GM21576 (cell line): ENCODE data around the gene FRMD4A.
"Not testable (repeated sequence)": the region's sequence is repeated elsewhere in the genome, so short reads cannot be mapped to it uniquely, and the experiment has no call there.

Experiments
- ATAC-seq: cut with Tn5 transposase; IDR thresholded peaks from one replicate; pipeline ENCODE4 v1.9.1; 2021; ENCODE audit warnings: mild to moderate bottlenecking, moderate library complexity; ENCODE audit not compliant: unreplicated experiment

FRMD4A gene

DNA sequence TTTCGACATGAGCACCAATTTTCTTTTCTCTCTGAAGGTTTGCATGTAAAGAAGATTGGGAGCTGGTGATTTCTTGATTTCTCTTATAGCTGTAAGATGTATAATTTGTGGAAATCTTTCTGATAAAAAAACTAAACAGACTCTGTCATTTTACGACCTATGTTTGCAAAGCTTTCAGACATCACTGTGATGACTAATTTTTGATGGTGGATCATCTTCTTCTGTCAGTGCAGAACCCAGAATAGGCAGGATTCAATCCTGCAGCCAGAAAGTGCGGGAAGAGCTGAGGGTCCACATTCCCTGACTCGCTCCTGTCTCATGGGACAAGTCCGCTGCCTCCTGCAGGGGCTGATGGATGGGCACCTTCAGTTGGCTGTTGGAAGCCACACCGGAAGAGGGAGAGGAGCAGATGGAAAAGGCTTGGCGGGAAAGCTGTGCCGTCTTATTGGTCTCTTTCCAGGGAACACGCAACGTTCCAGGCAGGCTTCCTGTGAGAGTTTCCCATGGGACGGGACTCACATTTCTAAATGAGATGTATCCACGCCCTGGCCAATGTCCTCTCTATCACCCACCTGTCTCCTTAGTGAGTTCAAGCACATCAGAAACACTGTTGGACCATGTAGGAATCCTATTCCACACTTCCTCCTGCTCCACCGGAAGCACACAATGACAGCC is 557.1 kb downstream of the FRMD4A start:
- no peak for ATAC-seq

DNA sequence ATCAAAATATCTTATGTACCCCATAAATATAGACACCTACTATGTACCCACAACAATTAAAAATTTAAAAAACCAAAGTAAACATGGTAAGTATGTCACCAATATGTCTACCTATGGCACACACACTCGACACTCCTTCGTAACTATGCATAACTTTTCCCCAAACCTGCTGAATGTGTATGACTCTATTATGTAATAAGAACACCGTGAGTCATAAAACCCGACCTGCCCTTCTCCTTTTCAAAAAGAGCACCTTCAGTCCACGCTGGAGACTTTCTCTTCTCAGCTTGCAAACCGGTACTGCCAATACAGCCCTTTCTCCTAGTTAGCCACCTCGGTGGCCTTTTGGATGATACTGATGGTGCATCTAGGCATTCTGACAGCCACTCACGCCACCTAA is 557.7 kb downstream of the FRMD4A start:
- no peak for ATAC-seq

- no peak for ATAC-seq
Observed at GRCh38 chr10:13771992-13772391, 558.7 kb downstream of the FRMD4A start.

DNA sequence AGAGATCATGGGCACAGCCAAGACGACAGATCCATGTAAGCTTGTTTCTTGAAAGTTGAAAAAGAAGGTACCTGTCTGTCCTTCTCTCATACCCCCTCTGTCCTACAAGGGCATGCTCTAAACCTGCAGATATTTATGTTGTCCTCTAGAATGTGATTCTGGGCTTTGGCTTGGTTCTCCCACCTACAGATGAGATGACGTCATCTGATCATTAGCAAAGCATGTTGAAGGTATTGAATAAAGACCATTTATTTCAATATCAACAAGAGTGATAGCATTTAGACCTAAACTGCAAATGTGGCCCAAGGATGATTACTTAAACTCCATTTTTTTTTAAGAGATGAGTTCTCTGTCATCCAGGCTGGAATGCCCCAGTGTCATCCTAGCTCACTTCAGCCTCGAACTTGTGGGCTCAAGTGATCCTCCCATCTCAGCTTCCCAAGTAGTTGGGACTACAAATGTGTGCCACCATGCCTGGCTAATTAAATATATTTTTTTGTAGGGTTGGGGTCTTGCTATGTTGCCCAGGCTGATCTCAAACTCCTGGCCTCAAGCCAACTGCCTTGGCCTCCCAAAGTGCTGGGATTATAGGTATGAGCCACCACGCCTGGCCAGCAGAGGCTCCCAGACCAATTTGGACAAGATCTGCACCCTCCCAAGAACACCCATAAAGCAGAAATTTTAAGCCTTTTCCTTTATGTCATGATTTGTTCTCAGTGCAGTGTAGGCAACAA is 559.8 kb downstream of the FRMD4A start:
- ATAC-seq, result no peak

- ATAC-seq, result no peak
Observed at GRCh38 chr10:13769946-13770345, 560.8 kb downstream of the FRMD4A start.

- no peak for ATAC-seq
Observed at GRCh38 chr10:13767676-13768178, 563.0 kb downstream of the FRMD4A start.

DNA sequence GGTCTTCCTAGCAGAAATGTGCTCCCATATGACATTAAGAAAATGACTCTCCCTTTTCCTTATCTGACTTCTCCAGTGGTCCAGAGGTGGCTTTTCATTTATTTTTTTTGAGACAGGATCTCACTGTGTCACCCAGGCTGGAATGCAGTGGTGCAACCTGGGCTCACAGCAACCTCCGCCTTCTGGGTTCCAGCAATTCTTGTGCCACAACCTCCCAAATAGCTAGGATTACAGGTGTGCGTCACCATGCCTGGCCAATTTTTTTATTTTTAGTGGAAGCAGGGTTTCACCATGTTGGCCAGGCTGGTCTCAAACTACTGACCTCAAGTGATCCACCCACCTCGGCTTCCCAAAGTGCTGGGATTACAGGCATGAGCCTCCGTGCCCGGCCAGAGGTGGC is 563.6 kb downstream of the FRMD4A start:
- ATAC-seq, result not testable (repeated sequence)

DNA sequence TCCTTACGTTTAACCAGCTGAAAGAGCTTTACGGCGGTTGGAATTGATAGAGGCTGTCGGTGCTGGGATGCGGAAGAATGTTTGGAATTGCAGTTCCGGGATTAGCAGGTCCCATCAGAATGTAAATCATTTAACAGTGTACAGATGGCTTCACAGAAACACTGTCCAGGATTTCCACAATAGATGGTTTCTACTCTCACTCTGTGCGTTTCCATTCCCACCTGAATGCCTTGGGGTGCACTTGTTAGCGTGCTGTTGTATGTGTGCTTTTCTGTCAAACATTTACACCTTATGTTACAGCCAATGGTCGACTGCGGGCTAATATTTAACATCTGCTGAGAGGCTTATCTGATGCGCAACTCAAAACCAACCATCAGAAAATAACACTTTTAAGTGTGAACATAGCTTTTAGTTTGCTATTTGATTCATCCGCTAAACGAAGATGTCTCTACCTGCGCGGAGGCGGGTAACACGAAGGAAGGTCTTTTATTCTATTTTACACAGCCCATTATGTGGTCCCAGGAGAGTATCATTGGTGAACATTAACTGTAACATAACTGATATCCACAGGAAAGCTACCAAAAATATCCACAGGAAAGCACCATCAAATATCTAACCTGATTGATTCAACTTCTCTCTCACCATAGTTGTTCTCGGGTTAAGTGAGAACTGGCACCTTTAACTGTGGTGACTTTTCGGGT is 564.9 kb downstream of the FRMD4A start:
- ATAC-seq, result no peak

GRCh38 chr10:13761490-13762091 is 569.1 kb downstream of the FRMD4A start:
- no peak for ATAC-seq

DNA sequence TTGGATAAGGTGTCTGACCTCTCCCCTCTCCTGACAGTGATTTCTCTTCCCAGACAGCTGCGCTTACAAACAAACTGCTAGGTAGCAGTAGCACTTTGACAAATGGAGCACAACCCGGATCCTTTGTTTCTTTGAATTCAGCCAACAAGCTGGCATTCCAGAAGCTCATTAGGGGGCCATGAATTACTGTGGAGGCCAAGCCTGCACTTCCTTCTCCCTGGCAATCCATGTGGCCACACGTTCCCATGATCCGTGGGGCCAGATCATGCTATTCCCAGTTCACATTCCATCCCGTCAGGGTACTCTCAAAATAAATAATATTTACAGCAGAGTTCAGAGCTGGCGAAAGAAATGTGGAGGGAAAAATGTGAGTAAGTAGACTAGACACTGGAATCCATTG is 571.6 kb downstream of the FRMD4A start:
- ATAC-seq, result no peak

DNA sequence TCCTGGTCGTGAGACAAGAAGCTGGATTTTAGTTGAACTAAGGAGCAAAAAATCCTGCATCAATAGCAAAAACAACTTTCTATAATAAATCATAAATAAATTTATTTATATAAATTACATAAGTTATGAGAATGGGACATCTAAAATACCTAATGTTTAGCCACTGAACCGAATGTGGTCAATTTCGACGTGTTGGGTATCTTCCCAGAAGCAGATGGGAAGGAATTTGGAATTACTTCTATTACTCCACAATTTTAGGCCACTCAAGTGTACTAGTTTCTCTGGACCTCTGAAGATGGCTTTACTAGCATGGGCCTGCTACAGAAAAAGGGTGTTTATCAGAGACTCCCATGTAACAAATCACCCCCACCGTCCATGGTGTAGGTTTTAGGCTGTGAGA is 572.0 kb downstream of the FRMD4A start:
- ATAC-seq, result no peak

DNA sequence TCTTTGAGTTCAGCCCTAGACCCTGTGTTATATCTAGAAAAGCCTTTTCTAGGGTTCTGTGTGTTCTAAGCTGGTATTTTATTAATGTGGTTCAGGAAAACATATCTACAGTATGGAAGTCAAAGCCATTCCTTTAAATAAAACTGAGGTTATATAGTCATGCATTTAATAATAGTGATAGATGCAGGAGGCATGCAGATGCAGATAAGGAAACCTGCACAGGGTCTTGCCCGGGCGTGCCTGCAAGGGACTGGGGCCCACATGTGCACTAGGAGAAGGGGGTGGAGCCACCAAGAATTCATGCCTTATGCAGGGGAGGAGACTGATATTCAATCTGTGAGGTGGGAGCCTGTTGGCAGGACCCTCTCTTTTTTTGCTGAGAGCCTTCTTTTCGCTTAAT is 572.4 kb downstream of the FRMD4A start:
- ATAC-seq, result no peak

DNA sequence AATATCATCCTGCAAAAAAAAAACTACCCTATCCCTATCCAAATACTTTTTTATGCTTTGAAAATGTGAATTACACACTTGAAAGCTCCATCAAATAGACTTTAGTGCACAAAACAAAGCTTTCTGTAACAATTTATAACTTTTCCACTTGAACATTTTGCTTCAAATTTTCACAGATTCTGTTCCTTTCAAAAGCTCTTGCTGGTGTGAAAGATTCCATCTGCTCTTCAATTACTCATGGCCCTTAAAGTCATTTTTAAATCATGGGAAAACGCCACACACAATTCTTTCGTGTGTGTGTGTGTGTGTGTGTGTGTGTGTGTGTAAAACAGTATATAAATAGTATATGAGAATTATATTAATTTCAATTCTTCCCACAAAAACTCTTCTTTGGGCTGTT is 576.4 kb downstream of the FRMD4A start:
- ATAC-seq, result no peak

DNA sequence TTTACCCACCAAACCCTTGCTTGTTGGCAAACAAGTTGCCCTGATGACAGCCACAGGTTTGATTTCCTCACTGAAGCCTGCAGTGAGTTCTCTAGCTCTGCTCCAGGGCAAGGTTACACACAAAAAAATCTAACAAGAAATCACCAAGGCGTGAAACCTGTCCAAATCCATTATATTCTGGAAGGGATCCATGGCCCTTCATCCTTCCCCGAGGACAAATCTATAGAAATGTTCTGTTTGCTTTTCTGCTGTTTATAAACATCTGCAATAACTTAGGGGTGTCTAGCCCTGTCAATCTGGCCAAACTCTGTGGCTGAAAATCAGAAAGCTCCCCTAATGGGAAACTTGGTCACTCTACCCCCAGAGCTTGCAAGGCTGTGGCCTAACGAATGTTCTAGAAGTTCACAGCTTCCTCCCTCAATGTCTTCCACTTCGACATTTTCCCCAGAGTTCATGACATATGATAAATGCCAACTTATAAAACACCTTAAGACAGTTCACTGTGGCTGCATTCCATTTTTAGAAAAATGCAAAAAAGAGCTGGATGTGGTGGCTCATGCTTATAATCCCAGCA is 579.4 kb downstream of the FRMD4A start:
- no peak for ATAC-seq

GRCh38 chr10:13750299-13751190 is 580.2 kb downstream of the FRMD4A start:
- no peak for ATAC-seq

- no peak for ATAC-seq
Observed at GRCh38 chr10:13745271-13745670, 585.5 kb downstream of the FRMD4A start.

- ATAC-seq, result no peak
Observed at GRCh38 chr10:13743963-13744362, 586.8 kb downstream of the FRMD4A start.

- ATAC-seq, result no peak
Observed at GRCh38 chr10:13743101-13743693, 587.5 kb downstream of the FRMD4A start.

DNA sequence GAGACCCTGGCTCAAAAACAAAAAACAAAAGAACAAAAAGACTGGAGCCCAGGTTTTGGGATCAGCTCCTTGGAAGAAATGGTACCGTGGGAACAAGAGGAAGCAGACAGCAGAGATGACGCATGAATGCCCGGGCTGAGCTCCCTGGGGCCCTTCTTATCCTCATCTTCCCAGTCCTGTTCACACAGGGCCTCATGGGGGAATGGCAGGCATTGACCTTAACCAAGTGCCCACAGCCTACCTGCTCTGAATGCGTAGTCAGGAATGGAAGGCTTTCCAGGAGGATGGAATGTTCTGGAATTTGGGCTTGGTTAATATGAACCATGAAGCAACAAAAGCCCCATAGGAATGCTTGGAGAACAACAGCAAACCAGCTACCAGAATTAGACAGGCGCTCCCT is 589.3 kb downstream of the FRMD4A start:
- ATAC-seq, result no peak

DNA sequence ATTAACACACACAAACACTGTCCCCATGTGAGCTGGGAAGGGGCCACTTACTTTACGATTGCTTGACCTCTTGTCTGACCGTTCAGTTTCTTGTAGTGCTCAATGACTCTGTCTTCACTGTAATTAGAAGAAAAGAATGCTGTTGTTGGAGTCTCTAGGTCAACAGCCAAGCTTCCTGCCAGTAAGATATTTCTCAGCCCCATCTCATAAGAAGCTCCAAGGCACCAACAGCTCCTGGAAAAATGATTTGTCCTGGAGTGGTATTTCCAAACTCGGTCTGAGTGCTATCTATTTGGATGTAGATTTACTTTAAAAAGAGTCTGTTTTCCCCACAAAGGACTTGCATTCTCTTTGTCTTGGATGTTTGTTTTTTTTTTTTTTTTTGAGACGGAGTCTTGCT is 590.3 kb downstream of the FRMD4A start:
- ATAC-seq, result no peak
